CD14-positive monocyte (primary cell): ENCODE results near the gene POLR1F. TPM values are rescaled to one million over a fixed set of nuclear protein-coding genes. Genes with fewer than 3 reads are reported as not detected.

ENCODE experiments used
- DNase-seq, 3 donors: peaks; one replicate each; pipeline ENCODE4 v3.0.0-alpha.2; 2011 to 2022
- H2AFZ ChIP-seq: 2 replicates; pipeline ENCODE4 v1.6.0; 2012; ENCODE audit warnings: mild to moderate bottlenecking, low read depth, low read length, inconsistent platforms; ENCODE audit not compliant: insufficient read depth, poor library complexity, severe bottlenecking
- H3K27ac ChIP-seq, 2 donors: 1 replicate in 1 of 2; 2 replicates in 1 of 2; pipeline ENCODE4 v1.5.1; 2012 to 2013; ENCODE audit warnings: low read length in 2 of 2, control low read depth in 1 of 2, inconsistent platforms in 1 of 2, low read depth in 1 of 2, mild to moderate bottlenecking in 1 of 2
- H3K27me3 ChIP-seq, 2 donors: one replicate each; pipeline versions ENCODE4 v1.6.0 to v1.6.1; 2011 to 2013; ENCODE audit warnings: low read length in 2 of 2; ENCODE audit not compliant: control insufficient read depth in 2 of 2, insufficient read depth in 2 of 2
- H3K36me3 ChIP-seq, 2 donors: replicated peaks in 1 of 2; 1 replicate in 1 of 2; 2 replicates in 1 of 2; pipeline versions ENCODE4 v1.5.1 to v1.6.1; 2012 to 2013; ENCODE audit warnings: low read length in 2 of 2, control low read depth in 1 of 2, inconsistent platforms in 1 of 2, mild to moderate bottlenecking in 1 of 2; ENCODE audit not compliant: insufficient read depth in 2 of 2, control insufficient read depth in 1 of 2
- H3K4me1 ChIP-seq, 2 donors: 1 replicate in 1 of 2; 2 replicates in 1 of 2; pipeline versions ENCODE4 v1.5.1 to v1.6.1; 2012 to 2013; ENCODE audit warnings: low read length in 2 of 2, control low read depth in 1 of 2, inconsistent platforms in 1 of 2, mild to moderate bottlenecking in 1 of 2, moderate library complexity in 1 of 2; ENCODE audit not compliant: insufficient read depth in 2 of 2, control insufficient read depth in 1 of 2
- H3K4me2 ChIP-seq: replicated peaks from 2 replicates; pipeline ENCODE3; 2012; ENCODE audit warnings: low read length, moderate library complexity, mild to moderate bottlenecking; ENCODE audit not compliant: poor library complexity, severe bottlenecking; ENCODE audit errors: extremely low read depth
- H3K4me3 ChIP-seq, 3 experiments: fragments of 200-600 bp in 1 of 3; sonication (generic) in 1 of 3; replicated peaks in 1 of 3; 1 replicate in 2 of 3; 2 replicates in 1 of 3; pipeline ENCODE4 v1.5.1; 2011 to 2013; ENCODE audit warnings: low read length in 3 of 3, mild to moderate bottlenecking in 3 of 3, control low read depth in 2 of 3, low read depth in 2 of 3, inconsistent platforms in 1 of 3, moderate library complexity in 1 of 3
- H3K79me2 ChIP-seq: 2 replicates; pipeline ENCODE4 v1.6.0; 2012; ENCODE audit warnings: mild to moderate bottlenecking, control low read depth, inconsistent platforms, low read length, moderate library complexity; ENCODE audit not compliant: insufficient read depth
- H3K9ac ChIP-seq: 2 replicates; pipeline ENCODE4 v1.6.0; 2017; ENCODE audit warnings: low read length, mild to moderate bottlenecking; ENCODE audit not compliant: insufficient read depth, poor library complexity, severe bottlenecking
- H3K9me3 ChIP-seq, 2 donors: replicated peaks in 1 of 2; 1 replicate in 1 of 2; 2 replicates in 1 of 2; pipeline versions ENCODE4 v1.5.1 to v1.6.1; 2012 to 2013; ENCODE audit warnings: low read length in 2 of 2, control low read depth in 1 of 2; ENCODE audit not compliant: control insufficient read depth in 1 of 2, insufficient read depth in 1 of 2
- H4K20me1 ChIP-seq: 2 replicates; pipeline ENCODE4 v1.6.0; 2012; ENCODE audit warnings: mild to moderate bottlenecking, low read length, control low read depth, moderate library complexity; ENCODE audit not compliant: insufficient read depth
- H3K27ac Mint-ChIP-seq, 7 donors: one replicate each; pipeline ENCODE4 v1.8.0; 2020; ENCODE audit warnings: mild to moderate bottlenecking in 7 of 7, mixed read lengths in 7 of 7, moderate library complexity in 6 of 7, inconsistent platforms in 2 of 7
- H3K27me3 Mint-ChIP-seq, 3 donors: one replicate each; pipeline ENCODE4 v1.8.0; 2021 to 2022; ENCODE audit warnings: low read depth in 3 of 3, mild to moderate bottlenecking in 3 of 3, mixed read lengths in 3 of 3, moderate library complexity in 3 of 3, inconsistent platforms in 1 of 3
- H3K36me3 Mint-ChIP-seq, 2 donors: one replicate each; pipeline ENCODE4 v1.8.0; 2020; ENCODE audit warnings: mixed read lengths in 2 of 2, inconsistent platforms in 1 of 2, mild to moderate bottlenecking in 1 of 2
- H3K4me1 Mint-ChIP-seq: one replicate; pipeline ENCODE4 v1.8.0; 2020; ENCODE audit warnings: mild to moderate bottlenecking, mixed read lengths
- H3K4me3 Mint-ChIP-seq, 2 donors: one replicate each; pipeline ENCODE4 v1.8.0; 2020; ENCODE audit warnings: mild to moderate bottlenecking in 2 of 2, mixed read lengths in 2 of 2, moderate library complexity in 1 of 2
- H3K9me3 Mint-ChIP-seq, 7 donors: one replicate each; pipeline ENCODE4 v1.8.0; 2020 to 2022; ENCODE audit warnings: mixed read lengths in 7 of 7, mild to moderate bottlenecking in 6 of 7, moderate library complexity in 6 of 7, inconsistent platforms in 2 of 7
- WGBS: methylation state at CpG from one replicate; pipeline ENCODE4 v1.1.5; 2013; ENCODE audit warnings: missing lambda C conversion rate; ENCODE audit not compliant: insufficient coverage; 5-methylcytosine and 5-hydroxymethylcytosine counted together
- intact Hi-C, 2 donors: fragments of 100-400 bp; cut with micrococcal nuclease; formaldehyde crosslinking; loops; one replicate each; pipeline versions ENCODE4 v1.15.0 to v1.15.1; 2023
- polyA plus RNA-seq, 3 donors: library from polyadenylated mRNA; depleted of rRNA in 1 of 3; unstranded in 2 of 3; stranded (reverse) in 1 of 3; fragments of 300-500 nt in 2 of 3; fragments of >200 nt in 1 of 3; fragmentation: Illumina TruSeq in 2 of 3; gene quantifications; 1 replicate in 2 of 3; 2 replicates in 1 of 3; pipeline ENCODE4 v1.2.3, GENCODE V29; 2012 to 2021
- TF ChIP-seq, protein P1 (sequence below): fragments of 200-600 bp; IDR thresholded peaks from one replicate; pipeline ENCODE4 v1.8.0; 2022; ENCODE audit warnings: antibody characterized with exemption, mild to moderate bottlenecking

POLR1F gene
- polyA plus RNA-seq, 3 donors: 11.7 to 17.9 (median 12.4) TPM

- Mint-ChIP-seq H3K27me3 (peaks cover 0 to 5% (median 2%) of the 10 kb centered on the region in 3 donors), H3K27ac (no peak overlapping the region), H3K4me3 (no peak overlapping the region), H3K36me3 (no peaks in the 10 kb centered on the region), H3K4me1 (no peaks in the 10 kb centered on the region), H3K9me3 (no peaks in the 10 kb centered on the region)
- no CpG with 5 or more reads among the region's 4 CpGs for WGBS
- DNase-seq: peak in 1 of 3 donors; percentile 12
- TF ChIP-seq, protein P1, sequence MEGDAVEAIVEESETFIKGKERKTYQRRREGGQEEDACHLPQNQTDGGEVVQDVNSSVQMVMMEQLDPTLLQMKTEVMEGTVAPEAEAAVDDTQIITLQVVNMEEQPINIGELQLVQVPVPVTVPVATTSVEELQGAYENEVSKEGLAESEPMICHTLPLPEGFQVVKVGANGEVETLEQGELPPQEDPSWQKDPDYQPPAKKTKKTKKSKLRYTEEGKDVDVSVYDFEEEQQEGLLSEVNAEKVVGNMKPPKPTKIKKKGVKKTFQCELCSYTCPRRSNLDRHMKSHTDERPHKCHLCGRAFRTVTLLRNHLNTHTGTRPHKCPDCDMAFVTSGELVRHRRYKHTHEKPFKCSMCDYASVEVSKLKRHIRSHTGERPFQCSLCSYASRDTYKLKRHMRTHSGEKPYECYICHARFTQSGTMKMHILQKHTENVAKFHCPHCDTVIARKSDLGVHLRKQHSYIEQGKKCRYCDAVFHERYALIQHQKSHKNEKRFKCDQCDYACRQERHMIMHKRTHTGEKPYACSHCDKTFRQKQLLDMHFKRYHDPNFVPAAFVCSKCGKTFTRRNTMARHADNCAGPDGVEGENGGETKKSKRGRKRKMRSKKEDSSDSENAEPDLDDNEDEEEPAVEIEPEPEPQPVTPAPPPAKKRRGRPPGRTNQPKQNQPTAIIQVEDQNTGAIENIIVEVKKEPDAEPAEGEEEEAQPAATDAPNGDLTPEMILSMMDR: peak; percentile 74
- H3K27me3 ChIP-seq: no peaks in the 10 kb centered on the region
- H3K79me2 ChIP-seq: no peaks in the 10 kb centered on the region
- H3K4me1 ChIP-seq: no peaks in the 10 kb centered on the region
- no peak overlapping the region for H2AFZ ChIP-seq
- H3K36me3 ChIP-seq: no peaks in the 10 kb centered on the region
- no peak overlapping the region for H3K9ac ChIP-seq
- no peaks in the 10 kb centered on the region for H4K20me1 ChIP-seq
- no peak overlapping the region for H3K4me3 ChIP-seq
- H3K9me3 ChIP-seq: no peaks in the 10 kb centered on the region
- intact Hi-C loops: loop anchor here in 1 of 2 donors (5.0 kb wide), 1 partner anchor 849 kb away; no protein-coding TSS in a partner anchor
- H3K4me2 ChIP-seq: no peak overlapping the region
- no peak overlapping the region for H3K27ac ChIP-seq
Observed at GRCh38 chr7:19747740-19748339, 39.0 kb upstream of the POLR1F start.

DNA sequence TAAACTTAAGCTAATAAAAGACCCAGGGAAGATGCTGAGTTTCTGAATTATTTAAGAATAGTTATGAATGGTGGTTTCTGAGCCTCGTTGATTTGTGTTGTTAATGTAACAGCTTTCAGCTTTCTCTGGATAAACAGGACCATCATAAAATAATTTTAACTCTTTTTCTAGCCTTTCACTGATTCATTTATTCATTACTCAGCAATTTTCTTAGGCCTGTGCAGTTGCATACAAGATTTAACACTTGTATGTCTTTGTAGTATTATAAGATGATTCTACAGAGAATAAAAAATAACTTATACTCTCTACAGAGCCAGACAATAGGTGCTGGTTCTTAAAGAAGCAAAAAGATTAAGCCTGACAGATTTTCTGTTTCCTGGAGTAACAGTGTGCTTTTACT, 35.2 kb upstream of the POLR1F start:
- H3K27ac ChIP-seq: no peak overlapping the region
- no peaks in the 10 kb centered on the region for H4K20me1 ChIP-seq
- no peak overlapping the region for H3K4me2 ChIP-seq
- H3K9ac ChIP-seq: no peak overlapping the region
- H3K4me1 ChIP-seq: no peaks in the 10 kb centered on the region
- no peak overlapping the region for H2AFZ ChIP-seq
- no peaks in the 10 kb centered on the region for H3K79me2 ChIP-seq
- no peaks in the 10 kb centered on the region for H3K9me3 Mint-ChIP-seq
- intact Hi-C loops: no loop called here
- peaks cover 0 to 5% (median 2%) of the 10 kb centered on the region in 3 donors for H3K27me3 Mint-ChIP-seq
- no CpG with 5 or more reads among the region's 1 CpG for WGBS
- H3K36me3 ChIP-seq: no peaks in the 10 kb centered on the region
- H3K9me3 ChIP-seq: no peaks in the 10 kb centered on the region
- H3K4me3 ChIP-seq: no peak overlapping the region
- no peaks in the 10 kb centered on the region for H3K4me1 Mint-ChIP-seq
- H3K27me3 ChIP-seq: no peaks in the 10 kb centered on the region
- TF ChIP-seq, protein P1: no peak
- no peak overlapping the region for H3K27ac Mint-ChIP-seq
- DNase-seq: no peak
- no peak overlapping the region for H3K4me3 Mint-ChIP-seq
- no peaks in the 10 kb centered on the region for H3K36me3 Mint-ChIP-seq
